GM12891 (cell line): ENCODE results near the gene TKT.
"Not testable (repeated sequence)": the region's sequence is repeated elsewhere in the genome, so short reads cannot be mapped to it uniquely, and the experiment has no call there.

ENCODE experiments used
- DNase-seq: peaks from one replicate; pipeline ENCODE4 v3.0.0; 2011; ENCODE audit warnings: low spot score; ENCODE audit not compliant: insufficient read length
- FAIRE-seq: peaks from 2 replicates; lab custom pipeline; 2011; peaks lifted over from hg19 to GRCh38; lab: Jason Lieb, UNC
- PAX5 ChIP-seq: IDR thresholded peaks from 2 replicates; pipeline ENCODE4 v1.6.1; 2011; ENCODE audit warnings: low read length, moderate library complexity, mild to moderate bottlenecking; ENCODE audit not compliant: insufficient read depth, severe bottlenecking
- POLR2A ChIP-seq: IDR thresholded peaks from 2 replicates; pipeline ENCODE4 v1.6.1; 2011; ENCODE audit warnings: low read depth, low read length, control low read depth
- POLR2AphosphoS5 ChIP-seq: IDR thresholded peaks from 2 replicates; pipeline ENCODE4 v1.6.1; 2011; ENCODE audit warnings: low read depth, low read length, control low read depth
- POU2F2 ChIP-seq: IDR thresholded peaks from 2 replicates; pipeline ENCODE4 v1.6.1; 2011; ENCODE audit warnings: low read depth, mild to moderate bottlenecking, control low read depth, low read length, moderate library complexity
- SPI1 ChIP-seq: IDR thresholded peaks from 2 replicates; pipeline ENCODE4 v1.6.1; 2011; ENCODE audit warnings: low read depth, low read length, control low read depth
- TAF1 ChIP-seq: IDR thresholded peaks from 2 replicates; pipeline ENCODE4 v1.6.1; 2011; ENCODE audit warnings: low read depth, low read length, control low read depth

Gene TKT

GRCh38 chr3:53282581-53282980, 26.8 kb upstream of the TKT start:
- no peak for TF ChIP-seq PAX5
- FAIRE-seq = no peak
- DNase-seq = no peak

- FAIRE-seq = no peak
- TF ChIP-seq POU2F2 (no peak), TAF1 (no peak), SPI1 (no peak), POLR2A (no peak), PAX5 (no peak), POLR2AphosphoS5 (no peak)
- no peak for DNase-seq
Observed at GRCh38 chr3:53278667-53279066, 22.8 kb upstream of the TKT start.

GRCh38 chr3:53274938-53275605, 19.2 kb upstream of the TKT start:
- DNase-seq = no peak
- no peak for FAIRE-seq
- no peak for TF ChIP-seq POU2F2
- TF ChIP-seq TAF1 = no peak
- TF ChIP-seq POLR2AphosphoS5 = no peak
- TF ChIP-seq POLR2A = no peak

- DNase-seq (no peak), FAIRE-seq (no peak)
- TF ChIP-seq POLR2A (no peak), POU2F2 (no peak), PAX5 (no peak), TAF1 (no peak)
Observed at GRCh38 chr3:53273146-53273670, 17.4 kb upstream of the TKT start.

- FAIRE-seq (peak; percentile 90), DNase-seq (peak; percentile 32)
- TF ChIP-seq POLR2A (0 out of 2 replicates have a peak, but pooled peaks have one; percentile 34), POU2F2 (no peak), SPI1 (0 out of 2 replicates have a peak, but pooled peaks have one; percentile 4)
Observed at GRCh38 chr3:53269888-53270880, 14.4 kb upstream of the TKT start.

GRCh38 chr3:53269193-53269592, 13.4 kb upstream of the TKT start:
- DNase-seq, FAIRE-seq: not testable (repeated sequence)

GRCh38 chr3:53267766-53268165, 11.9 kb upstream of the TKT start:
- FAIRE-seq (no peak), DNase-seq (no peak)
- TF ChIP-seq POU2F2 = no peak
- TF ChIP-seq SPI1 = no peak

- FAIRE-seq (no peak), DNase-seq (no peak)
- no peak for TF ChIP-seq POLR2A
- TF ChIP-seq PAX5 = no peak
Observed at GRCh38 chr3:53264718-53265117, 8.9 kb upstream of the TKT start.

GRCh38 chr3:53263907-53264306, 8.1 kb upstream of the TKT start:
- no peak for TF ChIP-seq POLR2A
- TF ChIP-seq POLR2AphosphoS5 = no peak
- TF ChIP-seq TAF1 = no peak
- no peak for TF ChIP-seq SPI1
- no peak for TF ChIP-seq POU2F2
- no peak for TF ChIP-seq PAX5
- FAIRE-seq (no peak), DNase-seq (no peak)

- FAIRE-seq = no peak
Observed at GRCh38 chr3:53261712-53262111, 5.9 kb upstream of the TKT start.

More at GRCh38 chr3:53261712-53262111, 5.9 kb upstream of the TKT start:
- TF ChIP-seq POLR2AphosphoS5 = no peak
- no peak for TF ChIP-seq PAX5
- no peak for TF ChIP-seq POLR2A
- no peak for TF ChIP-seq TAF1
- TF ChIP-seq SPI1 = no peak
- no peak for TF ChIP-seq POU2F2
- DNase-seq = no peak
